ENCODE measurements around the gene ITPK1.

- TF ChIP-seq CTCF (IDR thresholded peaks at IDR 0.05), result no peak
- no peak for TF ChIP-seq POLR2AphosphoS5 (IDR thresholded peaks at IDR 0.05; ENCODE audit: low read depth, low read length)
- TF ChIP-seq TCF7L2 (IDR thresholded peaks at IDR 0.05; ENCODE audit: low read depth, low read length), result no peak
- TF ChIP-seq REST (IDR thresholded peaks at IDR 0.05; ENCODE audit: insufficient read depth in 1 of 2, low read depth in 2 of 2, low read length in 1 of 2), result no peak
- no peak for TF ChIP-seq SIN3A (IDR thresholded peaks at IDR 0.05; ENCODE audit: borderline replicate concordance, insufficient read depth, low read depth, low read length)
Measured at GRCh38 chr14:92940543-92940942, 175.2 kb downstream of the ITPK1 start.

Data from Panc1 (cell line).